K562 (cell line): ENCODE results near the gene LIAS. TPM values are rescaled to one million over a fixed set of nuclear protein-coding genes. Genes with fewer than 3 reads are reported as not detected.

ENCODE experiments used
- ATAC-seq: fragments of 200-7000 bp; cut with Tn5 transposase; 3 replicates; pipeline ENCODE4 v1.9.1; 2020; ENCODE audit warnings: moderate library complexity
- BruUV-seq: library from RNA; stranded (reverse); fragments of 400-500 nt; replicated peaks from 2 replicates; lab custom pipeline; 2021; lab: Mats Ljungman, UMichigan
- CTCF ChIA-PET: fragments of 300-600 bp; formaldehyde crosslinking; extraction: SDS; loops from one replicate; lab custom pipeline; 2021; ENCODE audit warnings: low intra/inter-chr PET ratio; lab: Yijun Ruan, JAX
- POLR2A ChIA-PET: fragments of 300-600, 350-650 bp; sonication (Branson Sonifier 250); formaldehyde crosslinking; extraction: SDS; loops from one replicate; lab custom pipeline; 2021; ENCODE audit warnings: antibody characterized with exemption, inconsistent platforms; lab: Yijun Ruan, JAX
- DNase-seq, 4 experiments: peaks; one replicate each; pipeline versions ENCODE4 v3.0.0 to v3.0.0-alpha.2; 2011 to 2018; ENCODE audit warnings: low spot score in 3 of 4, mixed read lengths in 3 of 4; ENCODE audit errors: extremely low read depth in 1 of 4
- FAIRE-seq: peaks from 2 replicates; lab custom pipeline; 2011; peaks lifted over from hg19 to GRCh38; lab: Jason Lieb, UNC
- H2AFZ ChIP-seq: 2 replicates; pipeline ENCODE4 v1.6.0; 2011; ENCODE audit warnings: low read depth, low read length, control low read depth, inconsistent platforms
- H3K27ac ChIP-seq: fragments of 200-600 bp; 3 replicates; pipeline ENCODE4 v1.8.0; 2011; ENCODE audit warnings: low read depth, mild to moderate bottlenecking, control low read depth, inconsistent platforms, low read length, moderate library complexity, mixed read lengths; ENCODE audit errors: extremely low read depth
- H3K27me3 ChIP-seq, 2 experiments: fragments of 300-600 bp in 1 of 2; 2 replicates in 1 of 2; 3 replicates in 1 of 2; pipeline versions ENCODE4 v1.6.0 to v1.8.0; 2011; ENCODE audit warnings: inconsistent platforms in 2 of 2, low read length in 2 of 2, mild to moderate bottlenecking in 1 of 2, mixed read lengths in 1 of 2, moderate library complexity in 1 of 2; ENCODE audit not compliant: control insufficient read depth in 2 of 2, insufficient read depth in 2 of 2
- H3K36me3 ChIP-seq: fragments of 300-600 bp; 3 replicates; pipeline ENCODE4 v1.8.0; 2011; ENCODE audit warnings: mild to moderate bottlenecking, low read length, inconsistent platforms; ENCODE audit not compliant: control insufficient read depth, insufficient read depth
- H3K4me1 ChIP-seq, 2 experiments: fragments of 200-600 bp in 1 of 2; replicated peaks in 1 of 2; 2 replicates in 1 of 2; 3 replicates in 1 of 2; pipeline versions ENCODE4 v1.5.1 to v1.8.0; 2011; ENCODE audit warnings: inconsistent platforms in 2 of 2, low read length in 2 of 2, mild to moderate bottlenecking in 1 of 2, mixed read lengths in 1 of 2, moderate library complexity in 1 of 2; ENCODE audit not compliant: control insufficient read depth in 2 of 2, insufficient read depth in 2 of 2
- H3K4me2 ChIP-seq: 2 replicates; pipeline ENCODE4 v1.6.1; 2011; ENCODE audit warnings: low read length, control low read depth, inconsistent platforms, mixed read lengths; ENCODE audit not compliant: insufficient read depth
- H3K4me3 ChIP-seq: fragments of 200-600 bp; sonication (generic), shearing (Covaris generic); 2 replicates; pipeline ENCODE4 v1.5.1; 2016; ENCODE audit warnings: control low read depth, inconsistent platforms
- H3K79me2 ChIP-seq: fragments of 200-600 bp; 3 replicates; pipeline ENCODE4 v1.8.0; 2011; ENCODE audit warnings: low read length, inconsistent platforms; ENCODE audit not compliant: control insufficient read depth, insufficient read depth
- H3K9ac ChIP-seq, 2 experiments: 2 replicates each; pipeline versions ENCODE4 v1.6.0 to v1.6.1; 2011; ENCODE audit warnings: low read depth in 2 of 2, low read length in 2 of 2, control low read depth in 1 of 2, inconsistent platforms in 1 of 2, mild to moderate bottlenecking in 1 of 2, mixed read lengths in 1 of 2; ENCODE audit not compliant: insufficient read depth in 1 of 2
- H3K9me1 ChIP-seq: one replicate; pipeline ENCODE4 v1.6.0; 2011; ENCODE audit warnings: inconsistent platforms, mild to moderate bottlenecking, low read length, moderate library complexity; ENCODE audit not compliant: control insufficient read depth, insufficient read depth
- H3K9me3 ChIP-seq: replicated peaks from 2 replicates; pipeline ENCODE4 v1.5.1; 2011; ENCODE audit warnings: low read depth, low read length, inconsistent platforms; ENCODE audit not compliant: control insufficient read depth, insufficient read depth
- H4K20me1 ChIP-seq: replicated peaks from 2 replicates; pipeline ENCODE4 v1.6.1; 2011; ENCODE audit warnings: low read length, inconsistent platforms, mixed read lengths; ENCODE audit not compliant: control insufficient read depth, insufficient read depth
- BACH1 ChIP-seq: fragments of 200-800 bp; sonication (Bioruptor generic); IDR thresholded peaks from 2 replicates; pipeline ENCODE4 v1.6.1; 2016; ENCODE audit warnings: missing genetic modification characterization, missing compliant biosample characterization
- MAFK ChIP-seq: IDR thresholded peaks from 2 replicates; pipeline ENCODE4 v1.6.1; 2011; ENCODE audit warnings: low read length, improper control_type of control experiment
- NUFIP1 ChIP-seq: fragments of 450-650 bp; IDR thresholded peaks from 2 replicates; pipeline ENCODE4 v1.6.1; 2018; ENCODE audit not compliant: partially characterized antibody
- RAD21 ChIP-seq, 2 experiments: fragments of 250-450 bp in 1 of 2; fragments of 450-650 bp in 1 of 2; sonication (Bioruptor Pico) in 1 of 2; formaldehyde crosslinking in 1 of 2; IDR thresholded peaks in 1 of 2; conservative IDR thresholded peaks in 1 of 2; 2 replicates each; pipeline versions ENCODE4 v1.4.0 to v1.8.0; 2020 to 2022; ENCODE audit warnings: mild to moderate bottlenecking in 2 of 2, moderate library complexity in 1 of 2
- RFX5 ChIP-seq: IDR thresholded peaks from 2 replicates; pipeline ENCODE4 v1.6.1; 2011; ENCODE audit warnings: low read depth, mild to moderate bottlenecking, improper control_type of control experiment, low read length
- SIN3A ChIP-seq, 2 experiments: fragments of 150-350 bp in 1 of 2; IDR thresholded peaks; 2 replicates each; pipeline ENCODE4 v1.6.1; 2011 to 2016; ENCODE audit warnings: borderline replicate concordance in 2 of 2, low read depth in 2 of 2, low read length in 2 of 2, mild to moderate bottlenecking in 2 of 2, moderate library complexity in 2 of 2; ENCODE audit not compliant: control insufficient read depth in 1 of 2
- ZBTB8A ChIP-seq: fragments of 450-650 bp; IDR thresholded peaks from 2 replicates; pipeline ENCODE4 v1.6.1; 2018; ENCODE audit warnings: mild to moderate bottlenecking, moderate library complexity; ENCODE audit not compliant: partially characterized antibody
- ZNF318 ChIP-seq, 2 experiments: fragments of 450-650 bp; IDR thresholded peaks; 2 replicates each; pipeline ENCODE4 v1.6.1; 2016; ENCODE audit warnings: mild to moderate bottlenecking in 2 of 2, borderline replicate concordance in 1 of 2, low read depth in 1 of 2, moderate library complexity in 1 of 2
- ZNF551 ChIP-seq: fragments of 250-450 bp; sonication (Bioruptor Pico); IDR thresholded peaks from 2 replicates; pipeline ENCODE4 v1.5.0; 2021; ENCODE audit warnings: mild to moderate bottlenecking, moderate library complexity
- WGBS: fragments of 100-300 bp; shearing (Covaris generic); methylation state at CpG from one replicate; pipeline ENCODE4 v1.1.6; 2016; ENCODE audit warnings: low coverage, mixed read lengths; ENCODE audit not compliant: insufficient coverage; ENCODE audit errors: missing lambda C conversion rate; 5-methylcytosine and 5-hydroxymethylcytosine counted together
- in situ Hi-C: fragments of 300-500 bp; cut with MboI; formaldehyde crosslinking; loops from 4 replicates; pipeline ENCODE4 v1.15.0; 2018; ENCODE audit warnings: inconsistent platforms, mixed read lengths
- intact Hi-C: fragments of 100-400 bp; cut with micrococcal nuclease; formaldehyde crosslinking; loops from 2 replicates; pipeline ENCODE4 v1.14.2; 2022
- polyA plus RNA-seq, 8 experiments: library from polyadenylated mRNA; depleted of rRNA in 4 of 8; stranded (reverse) in 5 of 8; unstranded in 3 of 8; fragments of >200 nt; fragmentation: Nextera tagmentation in 2 of 8; fragmentation: Illumina TruSeq in 1 of 8; extraction: Ambion mirVana in 2 of 8; extraction: Trizol in 1 of 8; gene quantifications; 2 replicates each; pipeline versions ENCODE4 v1.2.1 to v1.2.3, GENCODE V29; 2011 to 2014; ENCODE audit warnings: inconsistent platforms in 1 of 8, missing spikeins in 1 of 8
- total RNA-seq, 7 experiments: library from RNA; depleted of rRNA in 6 of 7; stranded (reverse); fragments of >200 nt in 6 of 7; fragmentation: Illumina TruSeq in 2 of 7; extraction: Trizol in 2 of 7; gene quantifications; 2 replicates each; pipeline versions ENCODE4 v1.2.1 to v1.2.3, GENCODE V29; 2011 to 2021; ENCODE audit warnings: low replicate concordance in 1 of 7
- TF ChIP-seq, protein P1 (sequence below): fragments of 250-450 bp; sonication (Bioruptor Pico); IDR thresholded peaks from 2 replicates; pipeline ENCODE4 v1.8.0; 2021; ENCODE audit warnings: borderline replicate concordance, mild to moderate bottlenecking, moderate library complexity; ENCODE audit not compliant: poor library complexity, severe bottlenecking

The LIAS gene
- total and polyA plus RNA-seq, 9 of the 15 experiments (the other 6 are each of a cell fraction or from before 2014, with no cell fraction given), result 21.9 to 57.1 (median 42.1) TPM

DNA sequence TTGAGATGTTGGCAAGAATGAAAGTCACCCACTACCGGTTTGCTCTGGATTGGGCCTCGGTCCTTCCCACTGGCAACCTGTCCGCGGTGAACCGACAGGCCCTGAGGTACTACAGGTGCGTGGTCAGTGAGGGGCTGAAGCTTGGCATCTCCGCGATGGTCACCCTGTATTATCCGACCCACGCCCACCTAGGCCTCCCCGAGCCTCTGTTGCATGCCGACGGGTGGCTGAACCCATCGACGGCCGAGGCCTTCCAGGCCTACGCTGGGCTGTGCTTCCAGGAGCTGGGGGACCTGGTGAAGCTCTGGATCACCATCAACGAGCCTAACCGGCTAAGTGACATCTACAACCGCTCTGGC is 12.4 kb upstream of the LIAS start:
- Histone ChIP-seq H3K27ac (no peak overlapping the region), H3K9me3 (no peaks in the 10 kb centered on the region), H3K4me3 (no peak overlapping the region), H3K27me3 (no peaks in the 10 kb centered on the region), H3K9me1 (no peaks in the 10 kb centered on the region), H3K4me1 (peaks cover 0 to 9% of the 10 kb centered on the region in 2 experiments; a peak in 1 of 5 replicates), H3K9ac (no peak overlapping the region), H3K79me2 (no peaks in the 10 kb centered on the region), H4K20me1 (no peaks in the 10 kb centered on the region), H3K4me2 (no peak overlapping the region), H3K36me3 (peaks cover 16% of the 10 kb centered on the region; the same call in 1 of the 3 replicates), H2AFZ (no peak overlapping the region)
- DNase-seq, result no peak
- no peak for FAIRE-seq
- in situ Hi-C loops (no loop called here), intact Hi-C loops (no loop called here)
- ATAC-seq, result no peak
- 93% methylated on average over 13 of the region's 20 CpGs for WGBS
- CTCF ChIA-PET, result no interaction called here
- BruUV-seq, result no TSS peak
- POLR2A ChIA-PET, result interaction anchor here (1.1 kb wide), 1 partner anchor 12 kb away, joined by 4 read pairs; the partner anchor contains the start of genes LIAS and RPL9
- TF ChIP-seq ZNF318 (IDR thresholded peaks at IDR 0.05; ENCODE audit: borderline replicate concordance in 1 of 2, low read depth in 1 of 2) (no peak), ZNF551 (no peak), SIN3A (IDR thresholded peaks at IDR 0.05; ENCODE audit: borderline replicate concordance in 2 of 2, control insufficient read depth in 1 of 2, low read depth in 2 of 2, low read length in 2 of 2) (no peak), NUFIP1 (no peak), MAFK (no peak), BACH1 (tag) (no peak), RAD21 (CRISPR knock-in tag; conservative IDR thresholded peaks at IDR 0.05 in 1 of 2, IDR thresholded peaks at IDR 0.05 in 1 of 2) (no peak), RFX5 (no peak), ZBTB8A (no peak)
- TF ChIP-seq, protein P1, sequence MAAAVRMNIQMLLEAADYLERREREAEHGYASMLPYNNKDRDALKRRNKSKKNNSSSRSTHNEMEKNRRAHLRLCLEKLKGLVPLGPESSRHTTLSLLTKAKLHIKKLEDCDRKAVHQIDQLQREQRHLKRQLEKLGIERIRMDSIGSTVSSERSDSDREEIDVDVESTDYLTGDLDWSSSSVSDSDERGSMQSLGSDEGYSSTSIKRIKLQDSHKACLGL, result no peak
